ENCODE results near the gene PLA2G4B. TPM values are rescaled to one million over a fixed set of nuclear protein-coding genes. Genes with fewer than 3 reads are reported as not detected.

The PLA2G4B gene
- total RNA-seq, 1 donor from 2014 or later = 8.5 TPM

- Mint-ChIP-seq H3K4me1 (peaks cover 12% of the 10 kb centered on the region), H3K36me3 (ENCODE audit: low read depth) (no peaks in the 10 kb centered on the region), H3K9me3 (no peaks in the 10 kb centered on the region), H3K4me3 (no peak overlapping the region), H3K27me3 (ENCODE audit: low read depth) (peaks cover 10% of the 10 kb centered on the region), H3K27ac (ENCODE audit: unreplicated experiment) (no peak overlapping the region)
- no peak for TF ChIP-seq CTCF (conservative IDR thresholded peaks at IDR 0.05)
- no peak for DNase-seq (ENCODE audit: low read depth, low spot score)
Observed at GRCh38 chr15:41825145-41825544, 13.5 kb upstream of the PLA2G4B start.

- no peak for DNase-seq (ENCODE audit: low read depth, low spot score)
- TF ChIP-seq CTCF (conservative IDR thresholded peaks at IDR 0.05) = no peak
- Mint-ChIP-seq H3K36me3 (ENCODE audit: low read depth) (no peaks in the 10 kb centered on the region), H3K27ac (ENCODE audit: unreplicated experiment) (peak overlapping the region; percentile 51), H3K9me3 (no peaks in the 10 kb centered on the region), H3K4me1 (peaks cover 12% of the 10 kb centered on the region), H3K27me3 (ENCODE audit: low read depth) (peaks cover 10% of the 10 kb centered on the region), H3K4me3 (peak overlapping the region; percentile 83)
Observed at GRCh38 chr15:41825572-41826535, 12.8 kb upstream of the PLA2G4B start.

- DNase-seq (ENCODE audit: low read depth, low spot score) = no peak
- H3K4me1 Mint-ChIP-seq = peaks cover 12% of the 10 kb centered on the region
Observed at GRCh38 chr15:41827290-41827879, 11.3 kb upstream of the PLA2G4B start.

GRCh38 chr15:41827880-41828806 lies 10.5 kb upstream of the PLA2G4B start, which contains the start of gene JMJD7:
TSS of gene JMJD7 (plus strand) at chr15:41828092. CDS start at chr15:41828125, 33 bp downstream.
- no peaks in the 10 kb centered on the region for H3K9me3 Mint-ChIP-seq
- peak; percentile 96 for DNase-seq (ENCODE audit: low read depth, low spot score)
- TF ChIP-seq CTCF (conservative IDR thresholded peaks at IDR 0.05) = no peak
- peaks cover 12% of the 10 kb centered on the region for H3K4me1 Mint-ChIP-seq
- H3K4me3 Mint-ChIP-seq = peak within 1 kb of the TSS; percentile 94
- peak within 1 kb of the TSS; percentile 15 for H3K27ac Mint-ChIP-seq (ENCODE audit: unreplicated experiment)
- peaks cover 10% of the 10 kb centered on the region for H3K27me3 Mint-ChIP-seq (ENCODE audit: low read depth)
- H3K36me3 Mint-ChIP-seq (ENCODE audit: low read depth) = no peaks in the 10 kb centered on the region

More at GRCh38 chr15:41827290-41827879, 11.3 kb upstream of the PLA2G4B start:
- TF ChIP-seq CTCF (conservative IDR thresholded peaks at IDR 0.05) = no peak
- Mint-ChIP-seq H3K9me3 (no peaks in the 10 kb centered on the region), H3K27ac (ENCODE audit: unreplicated experiment) (no peak overlapping the region), H3K4me3 (peak overlapping the region; percentile 94), H3K36me3 (ENCODE audit: low read depth) (no peaks in the 10 kb centered on the region), H3K27me3 (ENCODE audit: low read depth) (peaks cover 10% of the 10 kb centered on the region)

- Mint-ChIP-seq H3K27ac (ENCODE audit: unreplicated experiment) (no peak overlapping the region), H3K4me3 (peak overlapping the region; percentile 94), H3K9me3 (no peaks in the 10 kb centered on the region)
Observed at GRCh38 chr15:41828807-41829141, 9.9 kb upstream of the PLA2G4B start.

More at GRCh38 chr15:41828807-41829141, 9.9 kb upstream of the PLA2G4B start:
- TF ChIP-seq CTCF (conservative IDR thresholded peaks at IDR 0.05) = no peak
- H3K36me3 Mint-ChIP-seq (ENCODE audit: low read depth) = no peaks in the 10 kb centered on the region
- peaks cover 12% of the 10 kb centered on the region for H3K4me1 Mint-ChIP-seq
- no peak for DNase-seq (ENCODE audit: low read depth, low spot score)
- H3K27me3 Mint-ChIP-seq (ENCODE audit: low read depth) = peaks cover 10% of the 10 kb centered on the region

All from neural crest cell (in vitro differentiated cells).